ENCODE data around the gene AGBL4. TPM values are rescaled to one million over a fixed set of nuclear protein-coding genes. Genes with fewer than 3 reads are reported as not detected.

The AGBL4 gene
- total RNA-seq, 6 experiments from 2014 or later, result 0.06 to 1.8 (median 0.93) TPM

- DNase-seq (no peak), ATAC-seq (no peak)
- Histone ChIP-seq H3K9me3 (no peaks in the 10 kb centered on the region), H3K36me3 (no peaks in the 10 kb centered on the region), H3K4me3 (no peak overlapping the region), H3K27me3 (no peaks in the 10 kb centered on the region), H3K4me1 (no peaks in the 10 kb centered on the region), H3K27ac (no peak overlapping the region)
- 66% methylated on average over 3 of the region's 3 CpGs for WGBS (ENCODE audit: insufficient coverage, low coverage, low lambda C conversion rate, missing lambda C conversion rate)
- no peak for TF ChIP-seq POLR2A (IDR thresholded peaks at IDR 0.05)
- TF ChIP-seq CTCF (IDR thresholded peaks at IDR 0.05), result no peak
- intact Hi-C loops (cut with DNase I), result no loop called here
Measured at GRCh38 chr1:48808496-48808895, 1215.3 kb downstream of the AGBL4 start.

- DNase-seq (no peak), ATAC-seq (no peak)
- 53% methylated on average over 4 of the region's 4 CpGs for WGBS (ENCODE audit: insufficient coverage, low coverage, low lambda C conversion rate, missing lambda C conversion rate)
- no peaks in the 10 kb centered on the region for H3K27me3 ChIP-seq
- intact Hi-C loops (cut with DNase I), result no loop called here
- H3K36me3 ChIP-seq, result no peaks in the 10 kb centered on the region
- H3K4me1 ChIP-seq, result no peaks in the 10 kb centered on the region
- H3K27ac ChIP-seq, result no peak overlapping the region
- no peak overlapping the region for H3K4me3 ChIP-seq
- no peak for TF ChIP-seq CTCF (IDR thresholded peaks at IDR 0.05)
- no peak for TF ChIP-seq POLR2A (IDR thresholded peaks at IDR 0.05)
- no peaks in the 10 kb centered on the region for H3K9me3 ChIP-seq
Measured at GRCh38 chr1:48807554-48808260, 1216.0 kb downstream of the AGBL4 start.

GRCh38 chr1:48803474-48803873, 1220.3 kb downstream of the AGBL4 start:
- no peaks in the 10 kb centered on the region for H3K9me3 ChIP-seq
- H3K27me3 ChIP-seq, result no peaks in the 10 kb centered on the region
- no peak for TF ChIP-seq CTCF (IDR thresholded peaks at IDR 0.05)
- no peak for TF ChIP-seq POLR2A (IDR thresholded peaks at IDR 0.05)
- H3K27ac ChIP-seq, result no peak overlapping the region
- H3K4me1 ChIP-seq, result no peaks in the 10 kb centered on the region
- H3K36me3 ChIP-seq, result no peaks in the 10 kb centered on the region
- intact Hi-C loops (cut with DNase I), result no loop called here
- ATAC-seq (no peak), DNase-seq (no peak)
- no peak overlapping the region for H3K4me3 ChIP-seq

- intact Hi-C loops (cut with DNase I), result no loop called here
- no peaks in the 10 kb centered on the region for H3K27me3 ChIP-seq
- H3K9me3 ChIP-seq, result no peaks in the 10 kb centered on the region
- no peak for TF ChIP-seq POLR2A (IDR thresholded peaks at IDR 0.05)
- no peak for TF ChIP-seq CTCF (IDR thresholded peaks at IDR 0.05)
- WGBS (ENCODE audit: insufficient coverage, low coverage, low lambda C conversion rate, missing lambda C conversion rate), result 0% methylated on average over 1 of the region's 1 CpG
- no peak for DNase-seq
- no peaks in the 10 kb centered on the region for H3K4me1 ChIP-seq
- no peak overlapping the region for H3K4me3 ChIP-seq
- ATAC-seq, result no peak
- H3K36me3 ChIP-seq, result no peaks in the 10 kb centered on the region
- H3K27ac ChIP-seq, result no peak overlapping the region
Measured at GRCh38 chr1:48794816-48795215, 1228.9 kb downstream of the AGBL4 start.

- intact Hi-C loops (cut with DNase I), result no loop called here
- TF ChIP-seq CTCF (IDR thresholded peaks at IDR 0.05) (no peak), POLR2A (IDR thresholded peaks at IDR 0.05) (no peak)
- H3K27ac ChIP-seq, result no peak overlapping the region
Measured at GRCh38 chr1:48793863-48794262, 1229.9 kb downstream of the AGBL4 start.

More at GRCh38 chr1:48793863-48794262, 1229.9 kb downstream of the AGBL4 start:
- 30% methylated on average over 1 of the region's 1 CpG for WGBS (ENCODE audit: insufficient coverage, low coverage, low lambda C conversion rate, missing lambda C conversion rate)
- no peak overlapping the region for H3K4me3 ChIP-seq
- peak in 1 of 4 donors; percentile 7 for ATAC-seq
- H3K27me3 ChIP-seq, result no peaks in the 10 kb centered on the region
- no peaks in the 10 kb centered on the region for H3K9me3 ChIP-seq
- no peak for DNase-seq
- H3K36me3 ChIP-seq, result no peaks in the 10 kb centered on the region
- H3K4me1 ChIP-seq, result no peaks in the 10 kb centered on the region
